ENCODE measurements around the gene VPS54. TPM values are rescaled to one million over a fixed set of nuclear protein-coding genes. Genes with fewer than 3 reads are reported as not detected.

Gene VPS54
- polyA plus RNA-seq, 1 donor (not counting 4 experiments of a cell fraction or from before 2014, with no cell fraction given), result 18.2 TPM

DNA sequence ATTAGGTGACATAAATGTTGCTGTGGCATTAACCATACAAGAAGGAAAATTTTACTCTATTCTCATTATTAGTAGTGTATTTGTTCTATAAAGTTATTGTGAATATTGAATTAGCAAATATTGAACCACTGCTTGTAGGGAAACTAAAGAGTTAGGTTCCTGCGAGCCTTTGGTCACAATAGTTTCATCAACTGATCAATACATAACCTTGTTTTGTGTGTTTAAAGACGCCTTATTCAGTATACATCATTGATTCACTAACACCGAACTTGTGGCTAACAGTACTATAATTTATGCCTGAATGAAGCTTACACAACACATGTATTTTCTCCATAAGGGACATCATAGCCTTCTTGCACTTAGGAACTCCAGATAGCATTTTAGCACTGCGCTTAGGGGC lies 36.9 kb downstream of the VPS54 start:
- FAIRE-seq (no peak), DNase-seq (ENCODE audit: low read depth, low spot score) (no peak)
- Histone ChIP-seq H3K9ac (ENCODE audit: control insufficient read depth, extremely low read depth, insufficient read depth, low read length) (no peak overlapping the region), H3K9me1 (ENCODE audit: control insufficient read depth, extremely low read depth, insufficient read depth, low read length) (no peaks in the 10 kb centered on the region), H3K4me1 (ENCODE audit: control insufficient read depth, extremely low read depth, insufficient read depth, low read length) (peaks cover 6% of the 10 kb centered on the region), H3K36me3 (ENCODE audit: control insufficient read depth in 2 of 2, extremely low read depth in 1 of 2, insufficient read depth in 2 of 2, low read length in 2 of 2) (peaks cover 4 to 5% of the 10 kb centered on the region in 2 experiments), H3K27ac (ENCODE audit: control insufficient read depth, insufficient read depth, low read length) (no peak overlapping the region), H3K27me3 (ENCODE audit: control insufficient read depth, extremely low read depth, insufficient read depth, low read length) (no peaks in the 10 kb centered on the region), H4K20me1 (ENCODE audit: control insufficient read depth, extremely low read depth, insufficient read depth, low read length) (no peaks in the 10 kb centered on the region), H3K4me2 (ENCODE audit: control insufficient read depth, extremely low read depth, insufficient read depth, low read depth, low read length) (no peak overlapping the region), H3K9me3 (ENCODE audit: control insufficient read depth, low read depth, low read length) (no peaks in the 10 kb centered on the region), H3K4me3 (ENCODE audit: control insufficient read depth in 2 of 3, extremely low read depth in 1 of 3, insufficient read depth in 2 of 3, low read depth in 1 of 3, low read length in 3 of 3) (no peak overlapping the region), H3K79me2 (ENCODE audit: control insufficient read depth, insufficient read depth, low read length) (no peaks in the 10 kb centered on the region), H2AFZ (ENCODE audit: control insufficient read depth, low read length) (no peak overlapping the region)
- TF ChIP-seq CTCF (optimal IDR thresholded peaks at IDR 0.05 in 1 of 3, IDR thresholded peaks at IDR 0.05 in 1 of 3, conservative IDR thresholded peaks at IDR 0.05 in 1 of 3; ENCODE audit: extremely low read depth in 1 of 3, insufficient read depth in 2 of 3, low read length in 3 of 3) (no peak), EZH2 (IDR thresholded peaks at IDR 0.05; ENCODE audit: low read length) (no peak)
- dilution Hi-C loops (cut with MboI; ENCODE audit: extremely low pct_ligation_motif_present, low sequenced_read_pairs), result no loop called here

GRCh38 chr2:63981702-63982103 lies 37.5 kb downstream of the VPS54 start:
- H3K79me2 ChIP-seq (ENCODE audit: control insufficient read depth, insufficient read depth, low read length), result no peaks in the 10 kb centered on the region
- no peak overlapping the region for H3K9ac ChIP-seq (ENCODE audit: control insufficient read depth, extremely low read depth, insufficient read depth, low read length)
- dilution Hi-C loops (cut with MboI; ENCODE audit: extremely low pct_ligation_motif_present, low sequenced_read_pairs), result no loop called here
- H4K20me1 ChIP-seq (ENCODE audit: control insufficient read depth, extremely low read depth, insufficient read depth, low read length), result no peaks in the 10 kb centered on the region
- no peak overlapping the region for H3K4me2 ChIP-seq (ENCODE audit: control insufficient read depth, extremely low read depth, insufficient read depth, low read depth, low read length)
- no peak overlapping the region for H3K27ac ChIP-seq (ENCODE audit: control insufficient read depth, insufficient read depth, low read length)
- no peaks in the 10 kb centered on the region for H3K9me1 ChIP-seq (ENCODE audit: control insufficient read depth, extremely low read depth, insufficient read depth, low read length)
- TF ChIP-seq EZH2 (IDR thresholded peaks at IDR 0.05; ENCODE audit: low read length), result no peak
- TF ChIP-seq CTCF (optimal IDR thresholded peaks at IDR 0.05 in 1 of 3, IDR thresholded peaks at IDR 0.05 in 1 of 3, conservative IDR thresholded peaks at IDR 0.05 in 1 of 3; ENCODE audit: extremely low read depth in 1 of 3, insufficient read depth in 2 of 3, low read length in 3 of 3), result no peak
- peaks cover 6% of the 10 kb centered on the region for H3K4me1 ChIP-seq (ENCODE audit: control insufficient read depth, extremely low read depth, insufficient read depth, low read length)
- no peaks in the 10 kb centered on the region for H3K27me3 ChIP-seq (ENCODE audit: control insufficient read depth, extremely low read depth, insufficient read depth, low read length)
- H3K9me3 ChIP-seq (ENCODE audit: control insufficient read depth, low read depth, low read length), result no peaks in the 10 kb centered on the region
- no peak overlapping the region for H2AFZ ChIP-seq (ENCODE audit: control insufficient read depth, low read length)
- no peak for FAIRE-seq
- no peak for DNase-seq (ENCODE audit: low read depth, low spot score)
- peaks cover 4 to 7% of the 10 kb centered on the region in 2 experiments for H3K36me3 ChIP-seq (ENCODE audit: control insufficient read depth in 2 of 2, extremely low read depth in 1 of 2, insufficient read depth in 2 of 2, low read length in 2 of 2)
- no peak overlapping the region for H3K4me3 ChIP-seq (ENCODE audit: control insufficient read depth in 2 of 3, extremely low read depth in 1 of 3, insufficient read depth in 2 of 3, low read depth in 1 of 3, low read length in 3 of 3)
